EL (cell line): ENCODE measurements around the gene BRCC3.
A peak's percentile ranks its signal among the peaks of the same experiment; 100 is the strongest.

Source experiments
- DNase-seq: peaks from one replicate; pipeline ENCODE4 v3.0.0-alpha.2; 2016

BRCC3 gene

GRCh38 chrX:155070975-155071693 lies at the start of gene BRCC3, which contains the start of the genes CMC4 and MTCP1:
Gene BRCC3 (plus strand): TSS chrX:155071508. CDS start chrX:155071528, 20 bp downstream.
Gene CMC4 (minus strand): TSS chrX:155071136. CDS start chrX:155064023, 7,113 bp downstream.
Gene MTCP1 (minus strand): TSS chrX:155071136. CDS start chrX:155066010, 5,126 bp downstream.
- DNase-seq = peak; percentile 80

GRCh38 chrX:155022585-155022984 lies 48.7 kb upstream of the BRCC3 start, which contains the start of gene F8:
Gene F8 (minus strand): TSS chrX:155022723. CDS start chrX:155022552, 171 bp downstream.
- no peak for DNase-seq

- no peak for DNase-seq
These were observed 47.1 kb upstream of the BRCC3 start for GRCh38 chrX:155023907-155024833.

GRCh38 chrX:155026420-155026726 lies 44.9 kb upstream of the BRCC3 start:
- no peak for DNase-seq

- peak; percentile 90 for DNase-seq
These were observed 44.4 kb upstream of the BRCC3 start, which contains the start of gene FUNDC2 for GRCh38 chrX:155026727-155027508. Gene FUNDC2 (plus strand): TSS chrX:155026844. CDS start chrX:155026939, 95 bp downstream.

- peak; percentile 55 for DNase-seq
These were observed 43.7 kb upstream of the BRCC3 start for GRCh38 chrX:155027509-155028066.

- no peak for DNase-seq
These were observed 43.2 kb upstream of the BRCC3 start for GRCh38 chrX:155028129-155028528.

GRCh38 chrX:155028877-155029291 lies 42.4 kb upstream of the BRCC3 start:
- DNase-seq = peak; percentile 12

- DNase-seq = no peak
These were observed 39.7 kb upstream of the BRCC3 start for GRCh38 chrX:155031657-155032056.

- no peak for DNase-seq
These were observed 35.6 kb upstream of the BRCC3 start for GRCh38 chrX:155035688-155036087.

GRCh38 chrX:155046129-155046810 lies 25.0 kb upstream of the BRCC3 start:
- DNase-seq = no peak

GRCh38 chrX:155046811-155047528 lies 24.3 kb upstream of the BRCC3 start:
- DNase-seq = no peak

- peak; percentile 45 for DNase-seq
These were observed 22.2 kb upstream of the BRCC3 start for GRCh38 chrX:155048977-155049619.

GRCh38 chrX:155052738-155053498 lies 18.4 kb upstream of the BRCC3 start:
- DNase-seq = no peak

- no peak for DNase-seq
These were observed 17.7 kb upstream of the BRCC3 start for GRCh38 chrX:155053656-155054055.

- no peak for DNase-seq
These were observed 17.1 kb upstream of the BRCC3 start for GRCh38 chrX:155054255-155054654.

GRCh38 chrX:155055494-155055893 lies 15.8 kb upstream of the BRCC3 start:
- DNase-seq = no peak

- no peak for DNase-seq
These were observed 14.8 kb upstream of the BRCC3 start for GRCh38 chrX:155056471-155056870.

- DNase-seq = peak; percentile 68
These were observed 14.2 kb upstream of the BRCC3 start for GRCh38 chrX:155056877-155057792.
